CD4-positive, CD25-positive, alpha-beta regulatory T cell (primary cell): ENCODE results near the gene NTM. TPM values are rescaled to one million over a fixed set of nuclear protein-coding genes. Genes with fewer than 3 reads are reported as not detected.
"Not testable (repeated sequence)": the region's sequence is repeated elsewhere in the genome, so short reads cannot be mapped to it uniquely, and the experiment has no call there.

Experiments used
- ATAC-seq, 2 donors: fragments of 150-1000 bp; cut with Tn5 transposase; one replicate each; pipeline ENCODE4 v1.10.0; 2021; ENCODE audit warnings: low read depth in 2 of 2, moderate number of reproducible peaks in 2 of 2, moderate library complexity in 1 of 2
- DNase-seq, 3 donors: peaks; one replicate each; pipeline versions ENCODE4 v3.0.0 to v3.0.0-alpha.2; 2012 to 2022; ENCODE audit warnings: mixed read lengths in 1 of 3
- H3K27ac ChIP-seq: one replicate; pipeline ENCODE4 v1.7.0; 2013; ENCODE audit warnings: mild to moderate bottlenecking, low read length; ENCODE audit not compliant: insufficient read depth, poor library complexity, severe bottlenecking
- H3K27me3 ChIP-seq: one replicate; pipeline ENCODE4 v1.7.0; 2013; ENCODE audit warnings: low read length; ENCODE audit not compliant: control insufficient read depth, insufficient read depth
- H3K36me3 ChIP-seq: one replicate; pipeline ENCODE4 v1.7.0; 2013; ENCODE audit warnings: mild to moderate bottlenecking, low read length, moderate library complexity; ENCODE audit not compliant: control insufficient read depth, insufficient read depth
- H3K4me1 ChIP-seq: 2 replicates; pipeline ENCODE4 v1.7.0; 2013; ENCODE audit warnings: mild to moderate bottlenecking, low read length; ENCODE audit not compliant: insufficient read depth, control insufficient read depth, poor library complexity, severe bottlenecking
- H3K4me3 ChIP-seq: one replicate; pipeline ENCODE4 v1.7.0; 2013; ENCODE audit warnings: low read depth, mild to moderate bottlenecking, low read length, moderate library complexity
- H3K9me3 ChIP-seq, 2 experiments: 1 replicate in 1 of 2; 2 replicates in 1 of 2; pipeline ENCODE4 v1.7.0; 2013; ENCODE audit warnings: low read length in 2 of 2, mild to moderate bottlenecking in 1 of 2, moderate library complexity in 1 of 2; ENCODE audit not compliant: control insufficient read depth in 2 of 2
- H3K27ac Mint-ChIP-seq, 3 donors: one replicate each; pipeline ENCODE4 v1.8.0; 2020 to 2022; ENCODE audit warnings: mild to moderate bottlenecking in 3 of 3, mixed read lengths in 3 of 3, moderate library complexity in 2 of 3
- H3K27me3 Mint-ChIP-seq: one replicate; pipeline ENCODE4 v1.8.0; 2022; ENCODE audit warnings: mild to moderate bottlenecking, mixed read lengths
- H3K36me3 Mint-ChIP-seq: one replicate; pipeline ENCODE4 v1.8.0; 2020; ENCODE audit warnings: mixed read lengths
- H3K4me1 Mint-ChIP-seq, 4 donors: one replicate each; pipeline ENCODE4 v1.8.0; 2020 to 2022; ENCODE audit warnings: mixed read lengths in 4 of 4, mild to moderate bottlenecking in 1 of 4
- H3K4me3 Mint-ChIP-seq, 4 donors: one replicate each; pipeline ENCODE4 v1.8.0; 2020 to 2022; ENCODE audit warnings: mild to moderate bottlenecking in 4 of 4, mixed read lengths in 4 of 4, moderate library complexity in 3 of 4
- H3K9me3 Mint-ChIP-seq, 7 donors: one replicate each; pipeline ENCODE4 v1.8.0; 2020 to 2022; ENCODE audit warnings: mixed read lengths in 7 of 7, mild to moderate bottlenecking in 3 of 7, moderate library complexity in 2 of 7
- polyA plus RNA-seq, 4 donors: library from polyadenylated mRNA; unstranded; fragments of 300-500 nt; fragmentation: Illumina TruSeq; gene quantifications; one replicate each; pipeline ENCODE4 v1.2.3, GENCODE V29; 2021
- total RNA-seq: library from RNA; stranded (reverse); gene quantifications from one replicate; pipeline ENCODE4 v1.2.3, GENCODE V29; 2022

Gene NTM
- total and polyA plus RNA-seq, 5 donors from 2014 or later, result 1.3 TPM; not detected in 4

- Histone ChIP-seq H3K9me3 (no peaks in the 10 kb centered on the region), H3K27me3 (peaks cover 5% of the 10 kb centered on the region), H3K36me3 (no peaks in the 10 kb centered on the region), H3K4me3 (no peak overlapping the region), H3K4me1 (no peaks in the 10 kb centered on the region), H3K27ac (no peak overlapping the region)
- H3K27me3 Mint-ChIP-seq, result peaks cover 43% of the 10 kb centered on the region
- peaks cover 0 to 8% (median 0%) of the 10 kb centered on the region in 7 donors for H3K9me3 Mint-ChIP-seq
- DNase-seq (no peak), ATAC-seq (no peak)
- H3K36me3 Mint-ChIP-seq, result no peaks in the 10 kb centered on the region
- H3K4me3 Mint-ChIP-seq, result no peak overlapping the region
- H3K4me1 Mint-ChIP-seq, result no peaks in the 10 kb centered on the region
- H3K27ac Mint-ChIP-seq, result no peak overlapping the region
Measured at GRCh38 chr11:131906963-131907362, 536.5 kb downstream of the NTM start.

- Mint-ChIP-seq H3K36me3 (no peaks in the 10 kb centered on the region), H3K27ac (no peak overlapping the region), H3K4me1 (no peaks in the 10 kb centered on the region), H3K4me3 (no peak overlapping the region), H3K9me3 (peaks cover 0 to 10% (median 0%) of the 10 kb centered on the region in 7 donors), H3K27me3 (peaks cover 47% of the 10 kb centered on the region)
- Histone ChIP-seq H3K27ac (no peak overlapping the region), H3K27me3 (peaks cover 7% of the 10 kb centered on the region), H3K36me3 (no peaks in the 10 kb centered on the region), H3K4me3 (no peak overlapping the region), H3K9me3 (no peaks in the 10 kb centered on the region), H3K4me1 (no peaks in the 10 kb centered on the region)
- DNase-seq, result no peak
- no peak for ATAC-seq
Measured at GRCh38 chr11:131907371-131907770, 537.0 kb downstream of the NTM start.

GRCh38 chr11:131908316-131908715 lies 537.9 kb downstream of the NTM start:
- DNase-seq (no peak), ATAC-seq (no peak)
- no peak overlapping the region for H3K4me3 Mint-ChIP-seq
- no peaks in the 10 kb centered on the region for H3K36me3 ChIP-seq
- no peak overlapping the region for H3K27ac ChIP-seq
- no peaks in the 10 kb centered on the region for H3K36me3 Mint-ChIP-seq
- no peaks in the 10 kb centered on the region for H3K4me1 Mint-ChIP-seq
- peaks cover 0 to 10% (median 0%) of the 10 kb centered on the region in 7 donors for H3K9me3 Mint-ChIP-seq
- no peak overlapping the region for H3K4me3 ChIP-seq
- peaks cover 7% of the 10 kb centered on the region for H3K27me3 ChIP-seq
- no peak overlapping the region for H3K27ac Mint-ChIP-seq
- no peaks in the 10 kb centered on the region for H3K4me1 ChIP-seq
- H3K9me3 ChIP-seq, result no peaks in the 10 kb centered on the region
- peaks cover 56% of the 10 kb centered on the region for H3K27me3 Mint-ChIP-seq

- Histone ChIP-seq H3K9me3 (no peaks in the 10 kb centered on the region), H3K27me3 (peaks cover 7% of the 10 kb centered on the region), H3K27ac (no peak overlapping the region), H3K4me1 (no peaks in the 10 kb centered on the region), H3K4me3 (no peak overlapping the region), H3K36me3 (no peaks in the 10 kb centered on the region)
- H3K9me3 Mint-ChIP-seq, result peaks cover 0 to 7% (median 2%) of the 10 kb centered on the region in 7 donors
- H3K27ac Mint-ChIP-seq, result no peak overlapping the region
- H3K36me3 Mint-ChIP-seq, result no peaks in the 10 kb centered on the region
- no peak overlapping the region for H3K4me3 Mint-ChIP-seq
- DNase-seq, result no peak
- no peaks in the 10 kb centered on the region for H3K4me1 Mint-ChIP-seq
- H3K27me3 Mint-ChIP-seq, result peaks cover 63% of the 10 kb centered on the region
- ATAC-seq, result no peak
Measured at GRCh38 chr11:131909426-131910177, 539.2 kb downstream of the NTM start.

- H3K4me3 ChIP-seq, result no peak overlapping the region
- peaks cover 0 to 7% (median 2%) of the 10 kb centered on the region in 7 donors for H3K9me3 Mint-ChIP-seq
- H3K4me1 Mint-ChIP-seq, result no peaks in the 10 kb centered on the region
- no peak overlapping the region for H3K4me3 Mint-ChIP-seq
- DNase-seq (no peak), ATAC-seq (no peak)
- peaks cover 63% of the 10 kb centered on the region for H3K27me3 Mint-ChIP-seq
- H3K27me3 ChIP-seq, result peaks cover 7% of the 10 kb centered on the region
- no peak overlapping the region for H3K27ac ChIP-seq
- no peak overlapping the region for H3K27ac Mint-ChIP-seq
- no peaks in the 10 kb centered on the region for H3K36me3 Mint-ChIP-seq
- no peaks in the 10 kb centered on the region for H3K36me3 ChIP-seq
- H3K4me1 ChIP-seq, result no peaks in the 10 kb centered on the region
- no peaks in the 10 kb centered on the region for H3K9me3 ChIP-seq
Measured at GRCh38 chr11:131910178-131910522, 539.7 kb downstream of the NTM start.

GRCh38 chr11:131910523-131911387 lies 540.3 kb downstream of the NTM start:
- Mint-ChIP-seq H3K4me3 (no peak overlapping the region), H3K4me1 (no peaks in the 10 kb centered on the region), H3K36me3 (no peaks in the 10 kb centered on the region), H3K9me3 (peaks cover 0 to 7% (median 2%) of the 10 kb centered on the region in 7 donors), H3K27ac (no peak overlapping the region), H3K27me3 (peaks cover 61% of the 10 kb centered on the region)
- Histone ChIP-seq H3K4me3 (no peak overlapping the region), H3K4me1 (no peaks in the 10 kb centered on the region), H3K27ac (no peak overlapping the region), H3K9me3 (no peaks in the 10 kb centered on the region), H3K27me3 (peaks cover 7% of the 10 kb centered on the region), H3K36me3 (no peaks in the 10 kb centered on the region)
- DNase-seq, result no peak
- ATAC-seq, result no peak

- H3K4me1 ChIP-seq, H3K36me3 Mint-ChIP-seq, ATAC-seq, H3K36me3 ChIP-seq, H3K27me3 ChIP-seq, H3K27ac Mint-ChIP-seq, H3K9me3 ChIP-seq, H3K9me3 Mint-ChIP-seq, H3K4me3 Mint-ChIP-seq, H3K4me3 ChIP-seq, DNase-seq, H3K27ac ChIP-seq, H3K4me1 Mint-ChIP-seq: not testable (repeated sequence)
- H3K27me3 Mint-ChIP-seq, result peaks cover 54% of the 10 kb centered on the region
Measured at GRCh38 chr11:131911388-131912032, 541.1 kb downstream of the NTM start.
